HG03575 (cell line): ENCODE results near the gene AFF1.

ENCODE experiments used
- ATAC-seq: cut with Tn5 transposase; IDR thresholded peaks from one replicate; pipeline ENCODE4 v1.9.1; 2021; ENCODE audit not compliant: unreplicated experiment, insufficient number of reproducible peaks, low FRiP score; ENCODE audit errors: extremely low read depth

Gene AFF1, protein sequence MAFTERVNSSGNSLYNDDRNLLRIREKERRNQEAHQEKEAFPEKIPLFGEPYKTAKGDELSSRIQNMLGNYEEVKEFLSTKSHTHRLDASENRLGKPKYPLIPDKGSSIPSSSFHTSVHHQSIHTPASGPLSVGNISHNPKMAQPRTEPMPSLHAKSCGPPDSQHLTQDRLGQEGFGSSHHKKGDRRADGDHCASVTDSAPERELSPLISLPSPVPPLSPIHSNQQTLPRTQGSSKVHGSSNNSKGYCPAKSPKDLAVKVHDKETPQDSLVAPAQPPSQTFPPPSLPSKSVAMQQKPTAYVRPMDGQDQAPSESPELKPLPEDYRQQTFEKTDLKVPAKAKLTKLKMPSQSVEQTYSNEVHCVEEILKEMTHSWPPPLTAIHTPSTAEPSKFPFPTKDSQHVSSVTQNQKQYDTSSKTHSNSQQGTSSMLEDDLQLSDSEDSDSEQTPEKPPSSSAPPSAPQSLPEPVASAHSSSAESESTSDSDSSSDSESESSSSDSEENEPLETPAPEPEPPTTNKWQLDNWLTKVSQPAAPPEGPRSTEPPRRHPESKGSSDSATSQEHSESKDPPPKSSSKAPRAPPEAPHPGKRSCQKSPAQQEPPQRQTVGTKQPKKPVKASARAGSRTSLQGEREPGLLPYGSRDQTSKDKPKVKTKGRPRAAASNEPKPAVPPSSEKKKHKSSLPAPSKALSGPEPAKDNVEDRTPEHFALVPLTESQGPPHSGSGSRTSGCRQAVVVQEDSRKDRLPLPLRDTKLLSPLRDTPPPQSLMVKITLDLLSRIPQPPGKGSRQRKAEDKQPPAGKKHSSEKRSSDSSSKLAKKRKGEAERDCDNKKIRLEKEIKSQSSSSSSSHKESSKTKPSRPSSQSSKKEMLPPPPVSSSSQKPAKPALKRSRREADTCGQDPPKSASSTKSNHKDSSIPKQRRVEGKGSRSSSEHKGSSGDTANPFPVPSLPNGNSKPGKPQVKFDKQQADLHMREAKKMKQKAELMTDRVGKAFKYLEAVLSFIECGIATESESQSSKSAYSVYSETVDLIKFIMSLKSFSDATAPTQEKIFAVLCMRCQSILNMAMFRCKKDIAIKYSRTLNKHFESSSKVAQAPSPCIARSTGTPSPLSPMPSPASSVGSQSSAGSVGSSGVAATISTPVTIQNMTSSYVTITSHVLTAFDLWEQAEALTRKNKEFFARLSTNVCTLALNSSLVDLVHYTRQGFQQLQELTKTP

DNA sequence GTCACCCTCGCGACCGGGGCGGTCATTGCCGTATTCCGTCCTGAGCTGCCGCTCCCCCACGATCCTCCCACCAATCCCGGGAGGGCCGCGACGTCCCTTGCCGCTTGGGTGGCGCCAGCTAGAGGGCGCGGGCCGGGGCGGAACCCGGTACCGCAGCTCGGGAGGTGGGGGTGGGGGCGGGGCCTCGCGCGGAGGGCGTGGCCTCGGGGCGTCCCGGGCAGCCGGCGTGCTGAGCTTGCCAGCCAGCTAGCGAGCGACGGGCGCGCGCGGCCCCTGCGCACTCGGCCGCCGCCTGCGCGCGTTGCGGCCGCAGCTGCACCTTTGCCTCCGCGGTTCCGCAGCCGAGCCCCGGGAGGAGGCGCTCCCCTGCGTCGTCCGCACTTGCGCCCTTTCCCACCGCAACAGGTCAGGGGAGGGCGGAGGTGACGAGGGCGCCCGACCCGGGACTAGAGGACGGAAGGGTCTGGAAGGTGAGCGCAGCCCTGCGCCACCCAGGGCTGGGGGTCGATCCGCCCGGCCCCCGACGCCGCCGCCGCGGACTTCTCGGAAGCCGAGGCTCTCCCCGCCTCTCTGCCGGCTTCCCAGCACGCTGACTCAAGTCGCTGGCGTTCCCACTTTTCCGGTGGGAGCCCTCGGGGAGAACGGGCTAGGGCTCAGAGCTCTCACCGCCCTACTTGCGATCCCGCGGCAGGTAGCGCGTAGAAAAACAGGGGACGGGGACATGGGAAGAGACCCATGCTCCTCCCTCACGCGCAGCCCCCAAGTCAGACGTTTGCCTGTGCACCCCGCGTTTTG is at the start of gene AFF1:
AFF1 (plus strand) TSS at position 241 of the 795 bp plus-strand sequence. CDS start 13,523 bp downstream, outside the sequence.
- ATAC-seq: peak; percentile 13

DNA sequence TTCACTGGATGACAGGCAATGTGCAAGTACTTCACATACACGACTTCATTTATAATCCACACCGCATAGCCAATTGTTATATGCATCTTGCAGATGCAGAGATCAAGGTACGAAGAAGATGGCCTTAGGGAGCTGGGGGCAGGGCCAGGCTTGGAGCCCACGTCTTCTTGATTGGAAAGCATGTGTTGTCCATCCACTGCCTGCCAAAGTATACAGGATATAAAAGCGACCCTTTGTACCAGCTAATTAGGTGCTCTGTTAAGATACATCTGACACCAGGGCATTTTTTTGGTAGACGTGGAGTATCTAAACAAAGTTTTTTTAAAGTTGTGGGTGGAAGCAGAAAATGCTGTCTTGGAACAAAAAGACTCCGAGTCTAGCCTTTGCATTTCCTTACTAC is 44.0 kb upstream of the AFF1 start:
- ATAC-seq: no peak

DNA sequence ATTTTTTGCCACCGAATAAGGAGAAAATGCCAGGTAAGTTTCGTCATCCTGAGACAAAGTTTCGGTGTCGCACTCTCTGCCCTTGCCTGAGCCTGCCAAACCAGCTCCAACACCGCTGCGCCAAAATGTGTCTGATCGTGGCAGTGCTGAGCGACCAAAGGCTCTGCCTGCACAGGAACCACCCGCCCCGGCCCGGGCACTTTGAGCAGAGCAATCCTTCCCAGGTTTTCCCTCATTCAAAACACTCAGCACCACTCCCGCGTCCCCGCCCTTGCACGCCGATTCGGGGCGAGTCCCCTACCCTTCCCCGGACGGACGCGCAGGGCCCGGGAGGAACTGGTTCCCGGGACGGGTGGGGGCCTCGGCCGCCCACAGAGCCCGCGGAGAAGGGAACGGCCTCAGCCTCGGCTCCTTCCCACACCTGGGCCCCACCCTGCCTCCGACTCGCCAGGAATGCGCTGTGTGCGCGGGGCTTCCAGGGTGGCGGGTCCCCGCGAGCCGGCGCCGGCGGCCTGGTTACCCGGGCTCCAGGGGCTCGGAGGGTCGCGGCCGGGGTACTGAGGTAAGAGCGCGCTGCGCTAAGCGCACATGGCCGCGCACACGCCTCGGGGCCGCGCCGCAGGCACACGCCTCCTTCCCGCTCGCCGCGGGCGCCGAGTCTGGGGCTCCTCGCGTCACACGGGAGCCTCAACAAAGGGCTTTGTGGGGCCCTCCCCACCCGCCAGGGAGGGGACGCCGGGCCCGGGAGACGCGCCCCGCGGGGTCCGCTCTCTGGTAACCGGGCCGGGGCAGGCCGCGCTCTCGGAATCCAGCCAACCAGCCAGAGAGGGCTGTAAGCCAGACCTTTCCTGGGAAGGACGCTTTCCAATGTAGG is 42.8 kb upstream of the AFF1 start, which contains the start of gene C4orf36:
C4orf36 (minus strand) TSS at position 661 of the 874 bp plus-strand sequence. CDS start 902 bp downstream, outside the sequence.
- no peak for ATAC-seq

DNA sequence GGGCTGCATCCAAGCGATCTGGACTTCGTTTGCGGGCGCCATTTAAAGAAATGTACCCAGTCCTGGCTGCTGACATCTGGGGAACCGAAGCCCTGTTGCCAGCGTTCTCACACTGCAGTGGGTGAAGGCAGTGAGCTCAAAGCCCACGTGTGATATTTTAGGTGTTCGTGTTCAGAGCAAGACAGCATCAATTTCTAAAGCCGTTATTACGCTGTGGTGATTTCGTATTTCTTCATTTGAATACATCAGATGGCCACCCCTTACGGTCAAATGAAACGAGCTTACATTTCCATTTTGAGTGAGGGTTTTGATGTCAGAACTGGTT is 42.2 kb upstream of the AFF1 start:
- no peak for ATAC-seq

DNA sequence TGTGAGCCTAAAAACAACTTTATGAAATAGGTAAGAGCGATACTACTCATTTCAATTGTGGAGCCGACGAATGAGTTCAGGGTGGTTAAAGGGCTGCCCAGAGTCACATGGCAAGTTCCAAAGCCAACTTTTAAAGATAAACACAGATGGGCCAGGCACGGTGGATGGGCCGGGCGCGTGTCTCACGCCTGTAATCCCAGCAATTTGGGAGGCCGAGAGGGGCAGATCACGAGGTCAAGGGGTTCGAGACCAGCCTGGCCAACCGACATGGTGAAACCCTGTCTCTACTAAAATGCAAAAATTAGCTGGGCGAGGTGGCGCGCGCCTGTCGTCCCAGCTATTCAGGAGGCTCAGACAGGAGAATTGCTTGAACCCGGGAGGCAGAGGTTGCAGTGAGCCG is 41.7 kb upstream of the AFF1 start:
- ATAC-seq: no peak

DNA sequence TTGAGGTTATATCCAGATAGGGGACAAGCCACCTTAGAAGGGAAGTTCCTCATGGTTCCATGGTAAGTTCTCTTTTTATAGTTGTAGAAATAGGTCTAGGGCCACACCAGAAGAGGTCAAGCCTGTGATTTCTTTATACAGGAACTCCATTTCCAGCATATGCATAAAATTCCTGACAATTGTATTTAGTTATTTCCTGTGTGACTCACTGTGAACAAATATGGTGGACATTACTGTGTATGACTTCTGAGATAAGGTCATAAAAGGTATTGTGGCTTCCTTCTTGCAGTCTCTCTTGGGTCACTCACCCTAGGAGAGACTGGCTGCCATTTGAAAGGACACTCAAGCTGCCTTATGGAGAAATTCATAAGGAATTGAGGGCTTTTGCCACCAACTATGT is 40.4 kb upstream of the AFF1 start:
- no peak for ATAC-seq

DNA sequence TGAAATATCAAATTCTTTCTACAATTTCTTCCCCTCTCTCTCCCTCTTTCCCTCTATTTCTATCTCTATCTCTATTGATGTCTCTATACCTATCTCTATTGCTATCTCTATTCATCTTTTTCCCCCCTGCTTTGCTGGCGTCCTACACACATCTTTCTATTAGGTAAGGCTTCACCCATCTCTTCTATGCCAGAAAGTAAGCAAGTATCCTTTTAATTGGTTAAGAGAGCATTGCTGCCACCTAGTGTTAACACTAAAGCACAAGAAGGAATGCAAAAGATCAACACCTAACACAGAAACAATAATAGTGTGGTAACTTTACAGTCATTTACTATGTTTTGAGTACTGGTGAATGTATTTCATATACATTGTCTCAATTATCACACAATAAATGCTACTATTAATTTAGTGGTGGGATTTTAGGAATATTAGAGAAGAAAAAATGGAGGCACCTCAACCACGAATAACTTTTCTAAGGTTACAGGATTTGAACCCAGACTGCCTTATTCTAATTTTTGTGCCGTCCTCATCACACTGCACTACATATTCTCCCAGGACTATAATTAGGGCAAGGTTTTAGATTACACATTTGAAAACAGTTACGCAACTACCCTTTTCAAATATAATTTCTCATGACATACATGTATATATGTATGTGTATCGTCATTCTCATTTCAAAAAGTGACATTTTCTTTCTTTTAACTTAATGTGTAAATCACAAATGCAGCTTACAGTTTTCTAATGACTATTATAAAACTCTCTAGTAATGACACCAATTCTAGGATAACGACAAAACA is 38.9 kb upstream of the AFF1 start:
- ATAC-seq: peak; percentile 62

DNA sequence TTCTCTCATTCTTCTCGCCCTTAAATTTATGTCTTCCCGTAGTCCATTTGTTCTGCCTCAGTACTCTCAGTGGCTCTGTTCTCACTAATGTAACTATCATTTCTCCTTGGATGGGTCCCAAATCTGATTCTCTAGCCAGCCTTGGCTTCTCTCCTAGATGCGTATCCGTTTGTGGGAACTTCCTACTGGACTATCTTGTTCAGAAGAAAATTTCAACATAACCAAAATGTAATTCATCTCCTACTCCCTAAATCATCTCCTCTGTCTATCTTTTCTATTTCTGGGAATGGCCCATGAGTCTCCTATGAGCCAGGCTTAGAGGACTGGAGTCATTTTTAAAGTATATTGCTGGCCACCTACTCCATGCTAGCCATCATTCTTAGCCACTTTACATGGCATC is 38.2 kb upstream of the AFF1 start:
- ATAC-seq: no peak

DNA sequence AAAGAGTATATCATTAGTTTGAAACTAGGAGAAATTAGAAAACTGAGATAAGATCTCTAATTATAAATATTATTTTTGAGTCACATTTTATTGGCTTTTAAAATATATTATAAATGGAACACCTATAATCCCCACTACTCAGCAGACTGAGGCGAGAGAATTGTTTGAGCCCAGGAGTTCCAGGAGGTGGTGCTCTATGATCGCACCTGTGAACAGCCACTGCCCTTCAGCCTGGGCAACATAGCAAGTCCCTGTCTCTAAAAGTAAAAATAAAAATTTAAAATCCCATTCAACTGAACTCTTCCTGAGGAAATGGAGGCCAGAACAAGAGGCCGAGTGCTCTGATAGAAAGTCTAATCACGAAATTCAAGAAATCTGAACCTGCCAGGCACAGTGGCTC is 36.2 kb upstream of the AFF1 start:
- ATAC-seq: no peak

DNA sequence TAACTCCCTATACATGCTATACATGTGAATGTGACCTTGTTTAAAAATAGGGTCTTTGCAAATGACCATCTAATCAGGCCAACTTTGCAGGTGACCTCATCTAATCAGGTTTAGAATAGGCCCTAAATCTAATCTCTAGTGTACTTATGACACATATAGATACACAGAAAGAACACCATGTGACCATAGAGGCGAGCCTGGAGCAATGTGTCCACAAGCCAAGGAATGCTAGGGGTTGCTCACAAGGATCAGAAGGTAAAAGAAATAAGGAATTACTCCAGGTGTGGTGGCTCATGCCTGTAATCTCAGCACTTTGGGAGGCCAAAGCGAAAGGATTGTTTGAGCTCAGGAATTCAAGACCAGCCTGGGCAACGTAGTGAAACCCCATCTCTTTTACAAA is 32.9 kb upstream of the AFF1 start:
- no peak for ATAC-seq

DNA sequence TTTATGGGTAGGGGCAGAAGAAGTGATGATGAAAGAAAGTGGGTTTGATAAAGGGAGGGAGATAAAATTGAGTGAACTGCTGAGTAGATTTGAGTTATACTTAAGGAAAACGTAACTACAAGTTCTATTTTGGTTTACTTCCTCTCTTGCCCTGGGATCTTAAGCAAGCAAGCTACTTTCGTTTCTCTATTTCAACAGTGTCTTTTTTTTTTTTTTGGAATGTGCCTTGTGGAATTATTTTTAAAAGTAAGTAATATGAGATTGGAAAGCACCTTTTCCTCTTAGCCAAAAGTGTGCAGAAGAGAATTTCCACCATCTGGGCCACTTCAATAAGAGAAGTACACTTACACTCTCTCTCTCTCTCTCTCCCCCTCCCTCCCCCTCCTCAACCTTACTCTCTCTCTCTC is 26.6 kb upstream of the AFF1 start:
- ATAC-seq: no peak

DNA sequence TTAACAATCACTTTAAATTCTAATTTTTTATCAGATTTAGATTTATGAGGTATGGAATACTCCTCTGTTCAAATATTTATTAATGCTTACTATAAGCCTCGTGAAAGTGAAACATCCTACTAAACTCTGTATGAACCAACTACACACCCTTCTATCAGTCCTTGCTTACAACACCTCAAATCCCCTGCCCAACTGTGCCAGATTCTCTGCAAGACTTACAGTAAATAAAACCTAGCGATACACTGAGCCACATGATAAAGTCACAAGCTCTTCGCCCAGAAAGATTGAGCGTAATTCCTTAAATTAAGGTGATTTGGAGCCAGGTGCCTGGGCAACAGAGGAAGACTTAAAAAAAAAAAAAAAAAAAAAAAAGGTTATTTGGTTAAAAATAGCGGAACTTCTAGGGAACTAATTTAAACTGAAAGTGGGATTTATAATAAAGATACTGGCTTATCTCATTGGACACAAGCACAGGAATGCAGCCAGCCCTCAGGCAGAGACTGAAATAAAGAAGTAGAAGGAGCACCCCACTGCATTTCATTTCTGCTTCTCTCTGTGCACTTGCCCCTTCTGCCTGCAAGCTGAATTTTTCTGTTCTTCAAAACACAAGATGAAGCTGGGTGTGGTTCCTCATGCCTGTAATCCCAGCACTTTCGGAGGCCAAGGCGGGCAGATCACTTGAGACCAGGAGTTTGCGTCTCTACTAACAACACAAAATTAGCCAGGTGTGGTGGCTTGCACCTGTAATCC is 25.1 kb upstream of the AFF1 start:
- ATAC-seq: no peak

DNA sequence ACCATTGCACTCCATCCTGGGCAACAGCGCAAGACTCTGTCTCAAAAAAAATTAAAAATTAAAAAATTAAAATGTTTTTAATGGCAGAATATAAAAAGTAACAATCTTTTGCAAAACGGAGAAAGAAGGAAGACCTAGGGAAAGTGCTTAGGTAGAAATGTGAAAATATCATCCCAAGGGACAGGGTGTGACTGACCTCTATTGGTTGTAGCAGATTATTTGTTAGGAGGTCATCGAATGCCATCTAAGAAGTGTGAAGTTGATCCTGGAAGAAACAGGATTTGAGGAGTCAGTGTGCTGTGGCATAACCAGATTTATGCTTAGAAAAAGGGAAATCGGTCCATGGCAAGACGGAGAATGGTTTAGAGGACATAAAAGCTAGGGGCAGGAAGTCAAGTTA is 24.4 kb upstream of the AFF1 start:
- ATAC-seq: no peak

DNA sequence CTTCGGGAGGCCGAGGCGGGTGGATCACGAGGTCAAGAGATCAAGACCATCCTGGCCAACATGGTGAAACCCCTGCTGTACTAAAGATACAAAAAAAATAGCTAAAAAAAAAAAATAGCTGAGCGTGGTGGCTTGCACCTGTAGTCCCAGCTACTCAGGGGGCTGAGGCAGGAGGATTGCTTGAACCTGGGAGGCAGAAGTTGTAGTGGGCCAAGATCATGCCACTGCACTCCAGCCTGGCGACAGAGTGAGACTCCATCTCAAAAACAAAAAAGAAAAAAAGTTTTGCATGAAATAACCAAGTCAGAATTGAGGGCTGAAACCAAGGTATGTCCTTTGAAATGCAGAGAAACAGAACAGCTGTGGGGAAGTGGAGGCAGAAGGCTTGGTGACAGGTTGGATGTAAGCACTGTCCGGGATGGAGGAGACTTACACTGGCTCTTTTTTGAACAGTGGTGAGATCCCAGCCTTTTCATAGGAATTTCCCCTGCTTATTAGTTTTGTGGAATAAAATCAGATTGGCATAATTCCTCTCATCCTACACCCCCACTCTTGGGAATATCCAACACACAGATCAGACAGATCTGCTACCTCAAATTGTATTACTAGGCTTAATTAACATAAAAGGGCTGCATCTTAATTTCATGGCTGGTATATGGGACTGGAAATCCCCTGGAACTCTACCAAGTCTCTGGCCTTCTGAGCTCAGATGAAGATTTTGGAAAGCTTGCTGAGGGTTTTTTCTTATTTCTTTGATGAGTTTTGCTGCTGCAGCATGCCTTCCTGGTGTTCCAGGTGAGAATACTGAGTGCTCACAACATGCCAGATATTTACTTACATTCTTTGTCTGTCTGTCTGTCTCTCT is 23.8 kb upstream of the AFF1 start:
- ATAC-seq: no peak

DNA sequence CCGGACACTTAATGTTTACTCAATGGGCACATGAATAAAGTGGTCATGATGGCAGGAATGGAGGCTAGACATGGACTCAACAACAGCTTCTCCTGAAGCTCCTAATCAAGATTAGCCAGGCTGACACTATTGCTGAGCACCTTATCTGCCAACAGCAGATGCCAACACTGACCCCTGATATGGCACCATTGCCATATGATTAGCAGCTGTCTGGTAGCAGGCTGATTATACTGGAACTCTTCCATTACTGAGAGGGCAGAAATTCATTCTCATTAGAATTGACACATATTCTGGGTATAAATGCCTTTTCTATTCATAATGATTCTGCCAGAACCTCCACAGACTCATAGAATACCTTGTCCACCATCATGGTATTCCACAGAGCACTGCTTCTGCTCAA is 18.4 kb upstream of the AFF1 start:
- ATAC-seq: no peak
